GM12874 (cell line): Measurements from ENCODE around the gene CYBB.

Experiments used
- CTCF ChIP-seq: IDR thresholded peaks from 2 replicates; pipeline ENCODE4 v1.5.1; 2011; ENCODE audit warnings: low read depth, mild to moderate bottlenecking, control low read depth, low read length, moderate library complexity; ENCODE audit not compliant: insufficient read depth

Gene CYBB

DNA sequence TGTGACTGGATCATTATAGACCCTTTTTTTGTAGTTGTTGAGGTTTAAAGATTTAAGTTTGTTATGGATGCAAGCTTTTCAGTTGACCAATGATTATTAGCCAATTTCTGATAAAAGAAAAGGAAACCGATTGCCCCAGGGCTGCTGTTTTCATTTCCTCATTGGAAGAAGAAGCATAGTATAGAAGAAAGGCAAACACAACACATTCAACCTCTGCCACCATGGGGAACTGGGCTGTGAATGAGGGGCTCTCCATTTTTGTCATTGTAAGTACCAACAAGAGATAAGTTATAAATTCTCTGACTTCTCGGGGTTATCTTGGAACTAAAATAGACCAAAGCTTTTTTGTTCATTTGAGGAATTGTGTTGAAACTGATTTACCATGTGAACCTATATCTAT lies at the start of gene CYBB:
CYBB (plus strand) TSS at position 203 of the 400 bp plus-strand sequence; CDS start at position 222, 19 bp downstream.
- no peak for TF ChIP-seq CTCF

GRCh38 chrX:37745354-37745753 lies 34.5 kb upstream of the CYBB start:
- TF ChIP-seq CTCF: peak; percentile 62

DNA sequence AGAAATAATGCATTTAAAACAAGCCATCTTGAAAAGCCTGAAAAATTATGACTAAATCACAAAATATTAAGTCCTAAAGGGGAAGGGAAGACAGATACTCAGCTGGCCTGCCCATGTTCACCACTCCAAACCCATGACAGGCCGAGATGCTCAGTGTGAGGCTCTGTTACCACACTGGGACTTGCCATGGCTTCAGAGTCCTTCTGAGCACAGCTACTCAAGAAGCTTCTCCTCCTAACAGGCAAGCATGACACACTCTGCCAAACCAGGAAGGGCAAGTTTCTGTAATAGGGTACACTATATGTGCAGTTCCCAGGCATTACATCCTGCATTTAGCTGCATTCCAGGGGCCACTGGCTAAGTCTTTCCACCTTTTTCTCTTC lies 34.0 kb upstream of the CYBB start:
- TF ChIP-seq CTCF: no peak

- no peak for TF ChIP-seq CTCF
These were observed 33.5 kb upstream of the CYBB start for GRCh38 chrX:37746218-37746941.

- TF ChIP-seq CTCF: no peak
These were observed 32.9 kb upstream of the CYBB start for GRCh38 chrX:37746951-37747350.

- TF ChIP-seq CTCF: no peak
These were observed 27.6 kb upstream of the CYBB start for GRCh38 chrX:37752281-37752680.

DNA sequence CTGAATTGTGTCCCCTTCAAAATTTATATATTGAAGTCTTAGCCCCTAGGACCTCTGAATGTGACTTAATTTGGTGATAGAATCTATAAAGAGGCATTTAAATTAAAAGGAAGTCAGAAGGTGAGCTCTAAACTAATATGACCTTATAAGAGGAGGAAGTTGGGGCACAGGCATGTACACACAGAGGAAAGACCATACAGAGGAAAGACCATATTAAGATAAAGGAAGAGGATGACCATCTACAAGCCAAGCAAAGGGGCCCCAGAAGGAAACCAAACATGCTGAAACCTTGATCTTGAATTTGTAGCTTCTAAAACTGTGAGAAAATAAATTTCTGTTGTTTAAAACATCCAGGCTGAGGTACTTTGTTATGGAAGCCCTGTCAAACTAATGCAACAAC lies 26.9 kb upstream of the CYBB start:
- TF ChIP-seq CTCF: no peak
